ENCODE measurements around the gene AGAP3.

DNA sequence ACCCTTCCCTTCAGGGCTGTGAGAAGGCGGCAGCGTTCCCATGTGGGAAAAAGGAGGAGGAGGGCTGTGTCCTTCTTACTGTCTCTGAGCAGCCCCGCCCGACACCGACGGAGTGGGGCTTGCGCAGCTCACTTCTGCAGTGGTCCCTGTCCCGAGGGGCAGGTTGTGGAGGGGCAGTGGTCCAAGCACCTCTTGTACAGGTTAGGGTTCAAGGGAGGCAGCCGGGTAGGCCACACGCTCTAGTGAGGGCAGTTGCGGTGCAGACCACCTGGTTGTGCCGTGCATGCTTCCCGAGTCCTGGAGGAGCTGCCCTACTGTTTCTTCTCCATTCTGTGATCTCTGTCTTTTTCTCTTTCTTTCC lies 32.8 kb downstream of the AGAP3 start:
- TF ChIP-seq, protein P1, sequence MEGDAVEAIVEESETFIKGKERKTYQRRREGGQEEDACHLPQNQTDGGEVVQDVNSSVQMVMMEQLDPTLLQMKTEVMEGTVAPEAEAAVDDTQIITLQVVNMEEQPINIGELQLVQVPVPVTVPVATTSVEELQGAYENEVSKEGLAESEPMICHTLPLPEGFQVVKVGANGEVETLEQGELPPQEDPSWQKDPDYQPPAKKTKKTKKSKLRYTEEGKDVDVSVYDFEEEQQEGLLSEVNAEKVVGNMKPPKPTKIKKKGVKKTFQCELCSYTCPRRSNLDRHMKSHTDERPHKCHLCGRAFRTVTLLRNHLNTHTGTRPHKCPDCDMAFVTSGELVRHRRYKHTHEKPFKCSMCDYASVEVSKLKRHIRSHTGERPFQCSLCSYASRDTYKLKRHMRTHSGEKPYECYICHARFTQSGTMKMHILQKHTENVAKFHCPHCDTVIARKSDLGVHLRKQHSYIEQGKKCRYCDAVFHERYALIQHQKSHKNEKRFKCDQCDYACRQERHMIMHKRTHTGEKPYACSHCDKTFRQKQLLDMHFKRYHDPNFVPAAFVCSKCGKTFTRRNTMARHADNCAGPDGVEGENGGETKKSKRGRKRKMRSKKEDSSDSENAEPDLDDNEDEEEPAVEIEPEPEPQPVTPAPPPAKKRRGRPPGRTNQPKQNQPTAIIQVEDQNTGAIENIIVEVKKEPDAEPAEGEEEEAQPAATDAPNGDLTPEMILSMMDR (IDR thresholded peaks at IDR 0.05): no peak
- no peak for TF ChIP-seq EZH2 (IDR thresholded peaks at IDR 0.05; ENCODE audit: borderline replicate concordance, insufficient read depth, low read depth, low read length, poor library complexity, severe bottlenecking)
